ENCODE measurements around the gene AHDC1.

DNA sequence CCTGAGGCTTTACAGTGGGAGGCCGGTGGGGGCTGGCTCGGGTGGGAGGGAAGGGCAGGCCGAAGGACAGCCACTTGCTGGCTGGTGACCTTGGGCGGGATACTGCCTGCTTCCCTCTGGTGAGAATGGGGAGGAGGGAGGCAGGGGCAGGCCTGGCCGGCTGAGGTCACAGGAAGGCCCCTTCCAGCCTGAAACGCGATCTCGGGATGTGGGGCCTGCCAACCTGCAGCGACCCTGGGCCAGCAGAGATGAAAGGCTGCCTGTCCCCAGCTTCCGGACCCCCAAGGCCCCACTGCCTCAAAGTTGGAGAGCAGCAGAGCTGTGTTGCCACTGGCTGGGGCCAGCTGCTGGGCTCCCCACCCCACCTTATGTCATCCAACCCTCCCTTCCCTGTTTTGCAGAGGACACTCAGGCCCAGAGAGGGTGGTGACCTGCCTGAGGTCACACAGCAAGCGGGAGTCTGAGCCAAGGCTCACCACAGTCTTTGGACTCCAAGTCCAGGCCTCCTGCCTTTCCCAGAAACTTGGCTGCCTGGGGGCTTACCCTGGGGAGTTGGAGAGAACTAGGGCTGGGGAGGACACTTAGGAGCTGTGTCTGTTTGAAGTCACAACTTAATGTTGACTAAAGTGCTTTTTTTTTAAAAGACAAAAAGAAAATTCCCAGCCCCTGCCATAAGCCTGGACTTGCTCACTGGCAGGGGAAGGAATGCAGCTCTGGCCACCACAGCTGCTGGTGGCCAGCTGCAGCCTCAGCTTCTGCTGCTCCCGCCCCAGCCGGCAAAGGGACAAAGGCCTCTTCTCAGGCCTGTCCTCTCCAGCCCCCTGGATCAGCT is 99.1 kb downstream of the AHDC1 start:
- TF ChIP-seq, protein P1, sequence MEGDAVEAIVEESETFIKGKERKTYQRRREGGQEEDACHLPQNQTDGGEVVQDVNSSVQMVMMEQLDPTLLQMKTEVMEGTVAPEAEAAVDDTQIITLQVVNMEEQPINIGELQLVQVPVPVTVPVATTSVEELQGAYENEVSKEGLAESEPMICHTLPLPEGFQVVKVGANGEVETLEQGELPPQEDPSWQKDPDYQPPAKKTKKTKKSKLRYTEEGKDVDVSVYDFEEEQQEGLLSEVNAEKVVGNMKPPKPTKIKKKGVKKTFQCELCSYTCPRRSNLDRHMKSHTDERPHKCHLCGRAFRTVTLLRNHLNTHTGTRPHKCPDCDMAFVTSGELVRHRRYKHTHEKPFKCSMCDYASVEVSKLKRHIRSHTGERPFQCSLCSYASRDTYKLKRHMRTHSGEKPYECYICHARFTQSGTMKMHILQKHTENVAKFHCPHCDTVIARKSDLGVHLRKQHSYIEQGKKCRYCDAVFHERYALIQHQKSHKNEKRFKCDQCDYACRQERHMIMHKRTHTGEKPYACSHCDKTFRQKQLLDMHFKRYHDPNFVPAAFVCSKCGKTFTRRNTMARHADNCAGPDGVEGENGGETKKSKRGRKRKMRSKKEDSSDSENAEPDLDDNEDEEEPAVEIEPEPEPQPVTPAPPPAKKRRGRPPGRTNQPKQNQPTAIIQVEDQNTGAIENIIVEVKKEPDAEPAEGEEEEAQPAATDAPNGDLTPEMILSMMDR (IDR thresholded peaks at IDR 0.05) = no peak
- TF ChIP-seq POLR2A (IDR thresholded peaks at IDR 0.05) = no peak
